HEK293 (cell line): Measurements from ENCODE around the gene PRR5.

ENCODE experiments used
- CTCF ChIA-PET: fragments of 350-600 bp; formaldehyde crosslinking; extraction: SDS; loops from one replicate; lab custom pipeline; 2021; ENCODE audit warnings: antibody characterized with exemption; lab: Yijun Ruan, JAX
- POLR2A ChIA-PET: fragments of 300-600 bp; formaldehyde crosslinking; extraction: SDS; loops from one replicate; lab custom pipeline; 2020; ENCODE audit warnings: antibody characterized with exemption, inconsistent platforms; lab: Yijun Ruan, JAX
- H3K27ac ChIP-seq: fragments of 200-500 bp; sonication (Bioruptor generic); 2 replicates; pipeline ENCODE4 v1.5.1; 2014; ENCODE audit warnings: low read depth, low read length, control low read depth, inconsistent platforms; ENCODE audit errors: extremely low read depth
- H3K36me3 ChIP-seq, 2 experiments: fragments of 200-500 bp in 1 of 2; sonication (Bioruptor generic) in 1 of 2; 1 replicate in 1 of 2; 2 replicates in 1 of 2; pipeline ENCODE4 v1.5.1; 2014 to 2017; ENCODE audit warnings: inconsistent platforms in 2 of 2, low read length in 2 of 2; ENCODE audit not compliant: control insufficient read depth in 2 of 2, insufficient read depth in 1 of 2
- H3K4me1 ChIP-seq: fragments of 200-500 bp; sonication (Bioruptor generic); 2 replicates; pipeline ENCODE4 v1.5.1; 2014; ENCODE audit warnings: mild to moderate bottlenecking, low read length, inconsistent platforms; ENCODE audit not compliant: control insufficient read depth, insufficient read depth
- H3K4me3 ChIP-seq: 2 replicates; pipeline ENCODE4 v1.5.1; 2011; ENCODE audit warnings: low read depth, mild to moderate bottlenecking, control low read depth, low read length, moderate library complexity
- H3K9me3 ChIP-seq: fragments of 200-500 bp; sonication (Bioruptor generic); 2 replicates; pipeline ENCODE4 v1.5.1; 2014; ENCODE audit warnings: low read depth, low read length, inconsistent platforms; ENCODE audit not compliant: control insufficient read depth, insufficient read depth
- GLI4 ChIP-seq: fragments of 450-650 bp; formaldehyde crosslinking; IDR thresholded peaks from 2 replicates; pipeline ENCODE4 v1.5.1; 2016; ENCODE audit warnings: missing biosample characterization, missing genetic modification characterization
- HOXD13 ChIP-seq: sonication (generic); formaldehyde crosslinking; IDR thresholded peaks from 2 replicates; pipeline ENCODE4 v1.8.0; 2022; ENCODE audit warnings: missing genetic modification reagents, borderline replicate concordance
- KLF1 ChIP-seq: fragments of 450-650 bp; formaldehyde crosslinking; IDR thresholded peaks from 2 replicates; pipeline ENCODE4 v1.5.1; 2016; ENCODE audit warnings: missing biosample characterization, missing genetic modification characterization
- MZF1 ChIP-seq: fragments of 450-650 bp; formaldehyde crosslinking; IDR thresholded peaks from 2 replicates; pipeline ENCODE4 v1.5.1; 2017; ENCODE audit warnings: missing biosample characterization, missing genetic modification characterization, borderline replicate concordance
- TRIM28 ChIP-seq: IDR thresholded peaks from 2 replicates; pipeline ENCODE4 v1.6.1; 2011; ENCODE audit warnings: low read length, control low read depth, borderline replicate concordance
- ZFHX2 ChIP-seq: fragments of 450-650 bp; formaldehyde crosslinking; conservative IDR thresholded peaks from 2 replicates; pipeline ENCODE4 v1.5.1; 2016; ENCODE audit warnings: missing biosample characterization, missing genetic modification characterization
- ZIC2 ChIP-seq: fragments of 450-650 bp; formaldehyde crosslinking; IDR thresholded peaks from 2 replicates; pipeline ENCODE4 v1.5.1; 2016; ENCODE audit warnings: missing biosample characterization, missing genetic modification characterization
- ZNF202 ChIP-seq: fragments of 450-650 bp; formaldehyde crosslinking; IDR thresholded peaks from 2 replicates; pipeline ENCODE4 v1.5.1; 2016; ENCODE audit warnings: missing biosample characterization, missing genetic modification characterization, borderline replicate concordance
- ZNF248 ChIP-seq: fragments of 450-650 bp; formaldehyde crosslinking; IDR thresholded peaks from 2 replicates; pipeline ENCODE4 v1.5.1; 2017; ENCODE audit warnings: missing biosample characterization, missing genetic modification characterization
- ZNF335 ChIP-seq: fragments of 450-650 bp; formaldehyde crosslinking; conservative IDR thresholded peaks from 2 replicates; pipeline ENCODE4 v1.5.1; 2016; ENCODE audit warnings: missing biosample characterization, missing genetic modification characterization
- ZNF366 ChIP-seq: fragments of 450-650 bp; formaldehyde crosslinking; conservative IDR thresholded peaks from 2 replicates; pipeline ENCODE4 v1.5.1; 2016; ENCODE audit warnings: missing biosample characterization, missing genetic modification characterization
- ZNF621 ChIP-seq: fragments of 450-650 bp; formaldehyde crosslinking; IDR thresholded peaks from 2 replicates; pipeline ENCODE4 v1.5.1; 2017; ENCODE audit warnings: missing biosample characterization, missing genetic modification characterization
- ZNF670 ChIP-seq: fragments of 450-650 bp; formaldehyde crosslinking; IDR thresholded peaks from 2 replicates; pipeline ENCODE4 v1.5.1; 2016; ENCODE audit warnings: missing biosample characterization, missing genetic modification characterization, low read depth
- ZNF707 ChIP-seq: fragments of 450-650 bp; formaldehyde crosslinking; IDR thresholded peaks from 2 replicates; pipeline ENCODE4 v1.5.1; 2016; ENCODE audit warnings: missing biosample characterization, missing genetic modification characterization
- ZNF768 ChIP-seq: fragments of 450-650 bp; formaldehyde crosslinking; IDR thresholded peaks from 2 replicates; pipeline ENCODE4 v1.5.1; 2018; ENCODE audit warnings: missing biosample characterization, mild to moderate bottlenecking, missing genetic modification characterization
- TF ChIP-seq, protein P1 (sequence below): fragments of 450-650 bp; formaldehyde crosslinking; conservative IDR thresholded peaks from 2 replicates; pipeline ENCODE4 v1.5.1; 2016; ENCODE audit warnings: low read depth, missing biosample characterization, missing genetic modification characterization
- TF ChIP-seq, protein P2 (sequence below): fragments of 450-650 bp; formaldehyde crosslinking; IDR thresholded peaks from 2 replicates; pipeline ENCODE4 v1.5.1; 2016; ENCODE audit warnings: missing biosample characterization, missing genetic modification characterization
- TF ChIP-seq, protein P3 (sequence below): fragments of 450-650 bp; formaldehyde crosslinking; IDR thresholded peaks from 2 replicates; pipeline ENCODE4 v1.5.1; 2016; ENCODE audit warnings: missing biosample characterization, missing genetic modification characterization
- TF ChIP-seq, protein P4 (sequence below): fragments of 450-650 bp; formaldehyde crosslinking; IDR thresholded peaks from 2 replicates; pipeline ENCODE4 v1.5.1; 2016; ENCODE audit warnings: missing biosample characterization, missing genetic modification characterization
- TF ChIP-seq, protein P5 (sequence below): fragments of 450-650 bp; formaldehyde crosslinking; IDR thresholded peaks from 2 replicates; pipeline ENCODE4 v1.5.1; 2016; ENCODE audit warnings: missing biosample characterization, missing genetic modification characterization
- TF ChIP-seq, protein P6 (sequence below): fragments of 450-650 bp; formaldehyde crosslinking; IDR thresholded peaks from 2 replicates; pipeline ENCODE4 v1.5.1; 2016; ENCODE audit warnings: missing biosample characterization, missing genetic modification characterization

PRR5 gene

DNA sequence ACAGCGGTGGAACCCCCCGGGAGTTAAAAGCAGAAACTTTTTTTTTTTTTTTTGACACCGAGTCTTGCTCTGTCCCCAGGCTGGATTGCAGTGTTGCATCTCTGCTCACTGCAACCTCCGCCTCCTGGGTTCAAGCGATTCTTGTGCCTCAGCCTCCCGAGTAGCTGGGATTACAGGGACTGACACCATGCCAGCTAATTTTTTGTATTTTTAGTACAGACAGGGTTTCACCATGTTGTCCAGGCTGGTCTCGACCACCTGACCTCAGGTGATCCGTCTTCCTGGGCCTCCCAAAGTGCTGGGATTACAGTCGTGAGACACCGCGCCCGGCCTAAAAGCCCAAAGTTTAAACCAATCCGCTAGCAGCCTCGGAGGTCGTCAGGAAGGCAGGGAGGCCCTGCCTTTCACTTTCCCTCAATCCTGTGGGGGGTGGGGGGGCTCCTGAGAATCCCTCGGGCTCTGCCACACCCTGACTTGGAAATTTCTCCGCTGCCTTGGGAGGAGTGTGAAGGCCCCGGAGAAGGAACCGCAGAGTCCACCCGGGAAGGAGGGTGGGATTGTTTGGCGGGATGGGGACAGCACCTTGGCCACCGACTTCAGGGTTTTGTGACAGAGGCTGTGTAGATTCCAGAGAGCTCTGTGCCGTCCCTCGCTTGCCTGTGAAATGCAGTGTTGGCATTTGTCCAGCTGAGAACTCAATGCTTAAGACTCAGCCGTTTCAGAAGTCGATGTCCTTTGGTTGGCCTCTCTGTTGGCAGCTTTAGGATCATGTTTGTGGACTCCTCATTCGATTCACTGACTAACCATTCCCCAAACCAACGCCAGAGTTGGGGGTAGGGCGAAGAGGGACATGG is 51.4 kb downstream of the PRR5 start (continued):
- TF ChIP-seq, protein P1, sequence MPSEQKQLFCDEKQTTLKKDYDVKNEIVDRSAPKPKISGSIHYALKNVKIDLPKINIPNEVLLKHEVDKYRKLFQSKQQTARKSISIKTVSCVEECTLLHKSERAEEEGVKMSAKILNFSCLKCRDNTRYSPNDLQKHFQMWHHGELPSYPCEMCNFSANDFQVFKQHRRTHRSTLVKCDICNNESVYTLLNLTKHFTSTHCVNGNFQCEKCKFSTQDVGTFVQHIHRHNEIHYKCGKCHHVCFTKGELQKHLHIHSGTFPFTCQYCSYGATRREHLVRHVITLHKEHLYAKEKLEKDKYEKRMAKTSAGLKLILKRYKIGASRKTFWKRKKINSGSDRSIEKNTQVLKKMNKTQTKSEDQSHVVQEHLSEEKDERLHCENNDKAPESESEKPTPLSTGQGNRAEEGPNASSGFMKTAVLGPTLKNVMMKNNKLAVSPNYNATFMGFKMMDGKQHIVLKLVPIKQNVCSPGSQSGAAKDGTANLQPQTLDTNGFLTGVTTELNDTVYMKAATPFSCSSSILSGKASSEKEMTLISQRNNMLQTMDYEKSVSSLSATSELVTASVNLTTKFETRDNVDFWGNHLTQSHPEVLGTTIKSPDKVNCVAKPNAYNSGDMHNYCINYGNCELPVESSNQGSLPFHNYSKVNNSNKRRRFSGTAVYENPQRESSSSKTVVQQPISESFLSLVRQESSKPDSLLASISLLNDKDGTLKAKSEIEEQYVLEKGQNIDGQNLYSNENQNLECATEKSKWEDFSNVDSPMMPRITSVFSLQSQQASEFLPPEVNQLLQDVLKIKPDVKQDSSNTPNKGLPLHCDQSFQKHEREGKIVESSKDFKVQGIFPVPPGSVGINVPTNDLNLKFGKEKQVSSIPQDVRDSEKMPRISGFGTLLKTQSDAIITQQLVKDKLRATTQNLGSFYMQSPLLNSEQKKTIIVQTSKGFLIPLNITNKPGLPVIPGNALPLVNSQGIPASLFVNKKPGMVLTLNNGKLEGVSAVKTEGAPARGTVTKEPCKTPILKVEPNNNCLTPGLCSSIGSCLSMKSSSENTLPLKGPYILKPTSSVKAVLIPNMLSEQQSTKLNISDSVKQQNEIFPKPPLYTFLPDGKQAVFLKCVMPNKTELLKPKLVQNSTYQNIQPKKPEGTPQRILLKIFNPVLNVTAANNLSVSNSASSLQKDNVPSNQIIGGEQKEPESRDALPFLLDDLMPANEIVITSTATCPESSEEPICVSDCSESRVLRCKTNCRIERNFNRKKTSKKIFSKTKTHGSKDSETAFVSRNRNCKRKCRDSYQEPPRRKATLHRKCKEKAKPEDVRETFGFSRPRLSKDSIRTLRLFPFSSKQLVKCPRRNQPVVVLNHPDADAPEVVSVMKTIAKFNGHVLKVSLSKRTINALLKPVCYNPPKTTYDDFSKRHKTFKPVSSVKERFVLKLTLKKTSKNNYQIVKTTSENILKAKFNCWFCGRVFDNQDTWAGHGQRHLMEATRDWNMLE (tag by site-specific recombination): no peak
- TF ChIP-seq ZNF621 (tag by site-specific recombination) (no peak), ZIC2 (no peak), KLF1 (tag by site-specific recombination) (0 out of 2 replicates have a peak, but pooled peaks have one; percentile 40), ZNF248 (no peak), ZNF335 (tag by site-specific recombination) (peak; percentile 51)
- TF ChIP-seq, protein P2, sequence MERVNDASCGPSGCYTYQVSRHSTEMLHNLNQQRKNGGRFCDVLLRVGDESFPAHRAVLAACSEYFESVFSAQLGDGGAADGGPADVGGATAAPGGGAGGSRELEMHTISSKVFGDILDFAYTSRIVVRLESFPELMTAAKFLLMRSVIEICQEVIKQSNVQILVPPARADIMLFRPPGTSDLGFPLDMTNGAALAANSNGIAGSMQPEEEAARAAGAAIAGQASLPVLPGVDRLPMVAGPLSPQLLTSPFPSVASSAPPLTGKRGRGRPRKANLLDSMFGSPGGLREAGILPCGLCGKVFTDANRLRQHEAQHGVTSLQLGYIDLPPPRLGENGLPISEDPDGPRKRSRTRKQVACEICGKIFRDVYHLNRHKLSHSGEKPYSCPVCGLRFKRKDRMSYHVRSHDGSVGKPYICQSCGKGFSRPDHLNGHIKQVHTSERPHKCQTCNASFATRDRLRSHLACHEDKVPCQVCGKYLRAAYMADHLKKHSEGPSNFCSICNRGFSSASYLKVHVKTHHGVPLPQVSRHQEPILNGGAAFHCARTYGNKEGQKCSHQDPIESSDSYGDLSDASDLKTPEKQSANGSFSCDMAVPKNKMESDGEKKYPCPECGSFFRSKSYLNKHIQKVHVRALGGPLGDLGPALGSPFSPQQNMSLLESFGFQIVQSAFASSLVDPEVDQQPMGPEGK (tag by site-specific recombination): peak; percentile 8; the same call in 1 of the 2 replicates
- TF ChIP-seq, protein P3, sequence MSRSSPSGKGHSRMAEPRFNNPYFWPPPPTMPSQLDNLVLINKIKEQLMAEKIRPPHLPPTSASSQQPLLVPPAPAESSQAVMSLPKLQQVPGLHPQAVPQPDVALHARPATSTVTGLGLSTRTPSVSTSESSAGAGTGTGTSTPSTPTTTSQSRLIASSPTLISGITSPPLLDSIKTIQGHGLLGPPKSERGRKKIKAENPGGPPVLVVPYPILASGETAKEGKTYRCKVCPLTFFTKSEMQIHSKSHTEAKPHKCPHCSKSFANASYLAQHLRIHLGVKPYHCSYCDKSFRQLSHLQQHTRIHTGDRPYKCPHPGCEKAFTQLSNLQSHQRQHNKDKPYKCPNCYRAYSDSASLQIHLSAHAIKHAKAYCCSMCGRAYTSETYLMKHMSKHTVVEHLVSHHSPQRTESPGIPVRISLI (tag by site-specific recombination): no peak
- TF ChIP-seq, protein P4, sequence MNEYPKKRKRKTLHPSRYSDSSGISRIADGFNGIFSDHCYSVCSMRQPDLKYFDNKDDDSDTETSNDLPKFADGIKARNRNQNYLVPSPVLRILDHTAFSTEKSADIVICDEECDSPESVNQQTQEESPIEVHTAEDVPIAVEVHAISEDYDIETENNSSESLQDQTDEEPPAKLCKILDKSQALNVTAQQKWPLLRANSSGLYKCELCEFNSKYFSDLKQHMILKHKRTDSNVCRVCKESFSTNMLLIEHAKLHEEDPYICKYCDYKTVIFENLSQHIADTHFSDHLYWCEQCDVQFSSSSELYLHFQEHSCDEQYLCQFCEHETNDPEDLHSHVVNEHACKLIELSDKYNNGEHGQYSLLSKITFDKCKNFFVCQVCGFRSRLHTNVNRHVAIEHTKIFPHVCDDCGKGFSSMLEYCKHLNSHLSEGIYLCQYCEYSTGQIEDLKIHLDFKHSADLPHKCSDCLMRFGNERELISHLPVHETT (tag by site-specific recombination): no peak

DNA sequence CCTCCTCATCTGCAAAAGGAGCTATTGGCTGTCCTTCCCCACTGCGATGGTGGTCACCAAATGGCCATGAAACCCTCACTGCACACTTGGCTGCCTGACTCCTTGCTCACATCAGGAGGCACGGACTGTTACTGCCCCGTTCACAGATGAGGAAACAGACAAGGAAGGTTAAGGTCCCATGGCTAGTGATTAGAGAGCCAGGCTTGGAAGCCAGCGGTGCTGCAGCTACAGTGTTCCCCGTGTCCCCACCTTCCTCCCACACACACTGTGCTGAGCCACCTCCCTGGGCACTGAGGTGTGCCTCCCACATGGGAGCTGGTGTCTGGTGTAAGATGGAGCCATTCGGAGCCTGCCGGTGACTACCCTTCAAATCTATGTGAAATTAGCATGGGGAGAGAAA is 53.0 kb downstream of the PRR5 start:
- H3K4me3 ChIP-seq: no peak overlapping the region
- CTCF ChIA-PET: interaction anchor here (0.7 to 3.5 kb wide), 3 partner anchors 65 to 365 kb away, joined by 3 to 14 read pairs (median 11); no protein-coding TSS in a partner anchor
- TF ChIP-seq, protein P5, sequence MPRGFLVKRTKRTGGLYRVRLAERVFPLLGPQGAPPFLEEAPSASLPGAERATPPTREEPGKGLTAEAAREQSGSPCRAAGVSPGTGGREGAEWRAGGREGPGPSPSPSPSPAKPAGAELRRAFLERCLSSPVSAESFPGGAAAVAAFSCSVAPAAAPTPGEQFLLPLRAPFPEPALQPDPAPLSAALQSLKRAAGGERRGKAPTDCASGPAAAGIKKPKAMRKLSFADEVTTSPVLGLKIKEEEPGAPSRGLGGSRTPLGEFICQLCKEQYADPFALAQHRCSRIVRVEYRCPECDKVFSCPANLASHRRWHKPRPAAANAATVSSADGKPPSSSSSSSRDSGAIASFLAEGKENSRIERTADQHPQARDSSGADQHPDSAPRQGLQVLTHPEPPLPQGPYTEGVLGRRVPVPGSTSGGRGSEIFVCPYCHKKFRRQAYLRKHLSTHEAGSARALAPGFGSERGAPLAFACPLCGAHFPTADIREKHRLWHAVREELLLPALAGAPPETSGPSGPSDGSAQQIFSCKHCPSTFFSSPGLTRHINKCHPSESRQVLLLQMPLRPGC (tag by site-specific recombination): no peak
- no peak for TF ChIP-seq ZNF768 (tag by site-specific recombination)
- TF ChIP-seq ZFHX2 (tag by site-specific recombination): peak; percentile 59
- TF ChIP-seq ZNF202 (tag by site-specific recombination): no peak
- TF ChIP-seq HOXD13: no peak
- TF ChIP-seq, protein P6, sequence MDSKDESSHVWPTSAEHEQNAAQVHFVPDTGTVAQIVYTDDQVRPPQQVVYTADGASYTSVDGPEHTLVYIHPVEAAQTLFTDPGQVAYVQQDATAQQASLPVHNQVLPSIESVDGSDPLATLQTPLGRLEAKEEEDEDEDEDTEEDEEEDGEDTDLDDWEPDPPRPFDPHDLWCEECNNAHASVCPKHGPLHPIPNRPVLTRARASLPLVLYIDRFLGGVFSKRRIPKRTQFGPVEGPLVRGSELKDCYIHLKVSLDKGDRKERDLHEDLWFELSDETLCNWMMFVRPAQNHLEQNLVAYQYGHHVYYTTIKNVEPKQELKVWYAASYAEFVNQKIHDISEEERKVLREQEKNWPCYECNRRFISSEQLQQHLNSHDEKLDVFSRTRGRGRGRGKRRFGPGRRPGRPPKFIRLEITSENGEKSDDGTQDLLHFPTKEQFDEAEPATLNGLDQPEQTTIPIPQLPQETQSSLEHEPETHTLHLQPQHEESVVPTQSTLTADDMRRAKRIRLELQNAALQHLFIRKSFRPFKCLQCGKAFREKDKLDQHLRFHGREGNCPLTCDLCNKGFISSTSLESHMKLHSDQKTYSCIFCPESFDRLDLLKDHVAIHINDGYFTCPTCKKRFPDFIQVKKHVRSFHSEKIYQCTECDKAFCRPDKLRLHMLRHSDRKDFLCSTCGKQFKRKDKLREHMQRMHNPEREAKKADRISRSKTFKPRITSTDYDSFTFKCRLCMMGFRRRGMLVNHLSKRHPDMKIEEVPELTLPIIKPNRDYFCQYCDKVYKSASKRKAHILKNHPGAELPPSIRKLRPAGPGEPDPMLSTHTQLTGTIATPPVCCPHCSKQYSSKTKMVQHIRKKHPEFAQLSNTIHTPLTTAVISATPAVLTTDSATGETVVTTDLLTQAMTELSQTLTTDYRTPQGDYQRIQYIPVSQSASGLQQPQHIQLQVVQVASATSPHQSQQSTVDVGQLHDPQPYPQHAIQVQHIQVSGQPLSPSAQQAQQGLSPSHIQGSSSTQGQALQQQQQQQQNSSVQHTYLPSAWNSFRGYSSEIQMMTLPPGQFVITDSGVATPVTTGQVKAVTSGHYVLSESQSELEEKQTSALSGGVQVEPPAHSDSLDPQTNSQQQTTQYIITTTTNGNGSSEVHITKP: no peak
- TF ChIP-seq ZNF707 (tag by site-specific recombination): no peak
- TF ChIP-seq TRIM28: no peak
- TF ChIP-seq GLI4 (tag by site-specific recombination): no peak
- TF ChIP-seq ZNF366 (tag by site-specific recombination): no peak
- TF ChIP-seq MZF1 (tag by site-specific recombination): no peak
- TF ChIP-seq ZNF670: no peak

More for the DNA sequence above, 53.0 kb downstream of the PRR5 start:
- POLR2A ChIA-PET: no interaction called here
- peaks cover 22% of the 10 kb centered on the region for H3K4me1 ChIP-seq
- H3K9me3 ChIP-seq: no peaks in the 10 kb centered on the region
- H3K27ac ChIP-seq: no peak overlapping the region
- no peaks in the 10 kb centered on the region; a peak in 1 of 3 replicates for H3K36me3 ChIP-seq
